ENCODE results near the gene DHX8.

DHX8 gene

DNA sequence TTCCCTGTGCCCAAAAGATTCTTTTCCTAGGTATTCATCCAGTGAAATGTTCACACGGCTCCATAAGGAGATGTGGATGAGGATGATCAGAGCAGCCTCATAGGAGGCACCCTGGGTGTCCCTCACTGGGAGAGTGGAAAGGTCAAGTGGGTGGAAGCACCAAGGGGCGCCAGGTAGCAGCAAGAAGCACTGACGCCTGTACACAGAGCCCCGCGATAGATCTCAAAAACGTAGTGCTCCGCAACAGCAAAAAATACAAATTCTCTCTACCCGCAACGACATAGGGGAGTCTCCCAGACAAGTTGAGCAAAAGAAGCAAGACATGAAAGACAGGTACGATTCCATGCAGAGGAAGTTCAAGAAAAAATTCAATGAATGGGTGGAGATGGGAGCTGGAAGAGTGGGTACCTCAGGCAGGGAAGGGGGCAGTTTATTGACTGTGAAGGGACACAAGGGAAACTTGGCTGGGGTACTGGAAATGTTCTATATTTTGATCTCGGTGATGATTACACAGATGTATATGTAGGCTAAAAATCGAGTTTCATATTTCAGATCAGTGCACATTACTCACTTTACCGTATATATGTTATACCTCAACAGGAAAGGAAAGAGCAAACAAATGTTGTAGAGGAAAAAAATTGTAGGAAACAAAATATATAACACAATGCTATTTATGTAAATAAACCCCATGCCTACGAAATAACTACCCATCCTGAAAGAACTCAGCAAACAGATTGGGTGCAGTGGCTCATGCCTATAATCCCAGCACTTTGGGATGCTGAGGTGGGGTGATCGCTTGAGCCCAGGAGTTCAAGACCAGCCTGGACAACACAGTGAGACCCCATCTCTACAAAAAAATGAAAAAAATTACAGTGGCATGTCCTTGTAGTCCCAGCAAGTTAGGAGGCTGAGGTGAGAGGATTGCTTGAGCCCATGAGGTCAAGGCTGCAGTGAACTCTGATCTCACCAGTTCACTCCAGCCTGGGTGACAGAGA is 80.1 kb downstream of the DHX8 start:
- Histone ChIP-seq H3K4me1 (ENCODE audit: control insufficient read depth in 5 of 5, insufficient read depth in 5 of 5, low read length in 5 of 5) (peaks cover 6 to 22% (median 20%) of the 10 kb centered on the region in 5 donors), H3K27ac (ENCODE audit: low read depth, low read length) (no peak overlapping the region), H3K27me3 (ENCODE audit: control insufficient read depth in 5 of 5, insufficient read depth in 4 of 5, low read length in 5 of 5) (peaks cover 0 to 27% (median 11%) of the 10 kb centered on the region in 5 donors), H3K9me3 (ENCODE audit: control insufficient read depth in 5 of 5, low read length in 5 of 5) (no peaks in the 10 kb centered on the region), H3K36me3 (ENCODE audit: control insufficient read depth in 5 of 5, insufficient read depth in 5 of 5, low read length in 5 of 5) (no peaks in the 10 kb centered on the region), H3K4me3 (ENCODE audit: low read depth in 1 of 5, low read length in 5 of 5) (no peak overlapping the region), H3K9ac (ENCODE audit: low read length in 5 of 5) (no peak overlapping the region)

DNA sequence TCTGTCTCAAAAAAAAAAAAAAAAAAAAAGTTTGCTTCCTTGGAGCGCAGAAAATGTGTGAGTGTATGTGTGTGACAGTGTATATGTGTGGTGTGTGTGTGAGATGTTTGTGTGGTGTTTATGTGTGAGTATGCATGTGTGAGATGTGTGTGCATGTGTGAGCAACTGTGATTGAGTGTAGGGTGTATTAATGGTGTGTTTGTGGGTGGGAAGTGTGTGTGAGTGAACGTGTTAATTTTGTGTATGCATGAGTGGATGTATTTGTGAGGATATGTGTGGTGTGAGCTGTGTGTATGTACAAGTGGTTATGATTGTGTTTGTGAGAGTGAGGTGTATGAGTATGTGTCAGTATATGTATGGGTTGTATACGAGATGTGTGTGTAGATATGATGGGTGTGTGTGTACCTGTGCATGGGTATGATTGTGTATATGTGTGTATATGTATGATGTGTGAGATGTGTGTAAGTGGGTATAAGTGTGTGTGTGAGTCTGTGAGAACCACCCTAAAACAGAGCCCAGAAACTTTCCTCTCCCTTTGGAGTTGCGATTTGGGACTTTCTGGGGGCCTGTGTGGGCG is 84.8 kb downstream of the DHX8 start:
- Histone ChIP-seq H3K27me3 (ENCODE audit: control insufficient read depth in 5 of 5, insufficient read depth in 4 of 5, low read length in 5 of 5) (peaks cover 0 to 12% (median 4%) of the 10 kb centered on the region in 5 donors), H3K9me3 (ENCODE audit: control insufficient read depth in 5 of 5, low read length in 5 of 5) (no peaks in the 10 kb centered on the region), H3K36me3 (ENCODE audit: control insufficient read depth in 5 of 5, insufficient read depth in 5 of 5, low read length in 5 of 5) (no peaks in the 10 kb centered on the region), H3K27ac (ENCODE audit: low read depth, low read length) (no peak overlapping the region), H3K4me1 (ENCODE audit: control insufficient read depth in 5 of 5, insufficient read depth in 5 of 5, low read length in 5 of 5) (no peaks in the 10 kb centered on the region), H3K9ac (ENCODE audit: low read length in 5 of 5) (no peak overlapping the region), H3K4me3 (ENCODE audit: low read depth in 1 of 5, low read length in 5 of 5) (no peak overlapping the region)

DNA sequence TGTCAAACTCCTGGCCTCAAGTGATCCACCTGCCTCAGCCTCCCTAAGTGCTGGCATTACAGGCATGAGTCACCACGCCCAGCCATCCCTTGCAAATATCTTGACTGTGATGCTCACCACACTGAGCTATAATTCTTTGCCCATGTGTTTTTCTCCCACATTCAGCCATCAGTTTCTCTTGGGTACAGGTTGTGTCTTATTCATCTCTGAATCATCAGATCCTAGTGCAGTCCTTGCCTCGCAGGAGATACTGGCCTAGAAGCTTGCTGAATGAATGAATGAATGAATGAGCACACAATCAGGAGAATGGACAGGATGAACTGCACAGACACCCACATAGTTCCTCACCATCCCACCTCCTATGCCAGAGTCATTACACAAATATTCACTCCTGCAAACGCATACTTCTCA is 86.7 kb downstream of the DHX8 start:
- H3K4me3 ChIP-seq (ENCODE audit: low read depth in 1 of 5, low read length in 5 of 5) = no peak overlapping the region
- no peak overlapping the region for H3K27ac ChIP-seq (ENCODE audit: low read depth, low read length)
- no peaks in the 10 kb centered on the region for H3K4me1 ChIP-seq (ENCODE audit: control insufficient read depth in 5 of 5, insufficient read depth in 5 of 5, low read length in 5 of 5)
- H3K9ac ChIP-seq (ENCODE audit: low read length in 5 of 5) = no peak overlapping the region
- H3K36me3 ChIP-seq (ENCODE audit: control insufficient read depth in 5 of 5, insufficient read depth in 5 of 5, low read length in 5 of 5) = no peaks in the 10 kb centered on the region
- H3K27me3 ChIP-seq (ENCODE audit: control insufficient read depth in 5 of 5, insufficient read depth in 4 of 5, low read length in 5 of 5) = no peaks in the 10 kb centered on the region
- H3K9me3 ChIP-seq (ENCODE audit: control insufficient read depth in 5 of 5, low read length in 5 of 5) = no peaks in the 10 kb centered on the region

DNA sequence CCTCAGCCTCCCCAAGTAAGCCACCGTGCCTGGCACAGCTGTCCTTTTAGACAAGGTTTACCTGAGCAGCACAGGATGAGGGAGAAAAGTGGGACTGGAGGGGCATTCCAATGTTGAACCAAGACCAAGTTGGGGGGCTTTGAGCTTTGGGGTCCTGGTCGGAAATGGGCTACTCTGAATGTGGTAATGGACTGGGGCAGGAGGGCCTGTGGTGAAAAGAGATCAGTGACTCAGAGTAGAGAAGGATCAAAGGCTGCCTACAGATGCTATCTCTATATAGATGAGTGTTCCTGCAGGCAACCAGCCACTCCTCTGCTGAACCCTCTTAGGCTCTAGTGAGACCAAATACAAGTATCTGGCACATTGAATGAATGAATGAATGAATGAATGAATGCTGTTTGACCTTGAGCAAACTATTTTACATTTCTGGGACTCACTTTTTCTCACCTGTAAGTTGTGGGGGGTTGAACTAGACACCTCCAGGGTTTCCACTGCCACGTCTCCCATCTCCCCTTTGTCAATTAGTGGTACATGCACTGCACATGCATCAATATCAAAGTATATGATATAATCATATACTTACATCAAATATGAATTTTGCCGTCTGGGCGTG is 88.7 kb downstream of the DHX8 start:
- H3K36me3 ChIP-seq (ENCODE audit: control insufficient read depth in 5 of 5, insufficient read depth in 5 of 5, low read length in 5 of 5) = no peaks in the 10 kb centered on the region
- no peak overlapping the region for H3K9ac ChIP-seq (ENCODE audit: low read length in 5 of 5)
- no peak overlapping the region for H3K27ac ChIP-seq (ENCODE audit: low read depth, low read length)
- no peak overlapping the region for H3K4me3 ChIP-seq (ENCODE audit: low read depth in 1 of 5, low read length in 5 of 5)
- no peaks in the 10 kb centered on the region for H3K9me3 ChIP-seq (ENCODE audit: control insufficient read depth in 5 of 5, low read length in 5 of 5)
- no peaks in the 10 kb centered on the region for H3K27me3 ChIP-seq (ENCODE audit: control insufficient read depth in 5 of 5, insufficient read depth in 4 of 5, low read length in 5 of 5)
- H3K4me1 ChIP-seq (ENCODE audit: control insufficient read depth in 5 of 5, insufficient read depth in 5 of 5, low read length in 5 of 5) = peaks cover 0 to 11% (median 6%) of the 10 kb centered on the region in 5 donors

DNA sequence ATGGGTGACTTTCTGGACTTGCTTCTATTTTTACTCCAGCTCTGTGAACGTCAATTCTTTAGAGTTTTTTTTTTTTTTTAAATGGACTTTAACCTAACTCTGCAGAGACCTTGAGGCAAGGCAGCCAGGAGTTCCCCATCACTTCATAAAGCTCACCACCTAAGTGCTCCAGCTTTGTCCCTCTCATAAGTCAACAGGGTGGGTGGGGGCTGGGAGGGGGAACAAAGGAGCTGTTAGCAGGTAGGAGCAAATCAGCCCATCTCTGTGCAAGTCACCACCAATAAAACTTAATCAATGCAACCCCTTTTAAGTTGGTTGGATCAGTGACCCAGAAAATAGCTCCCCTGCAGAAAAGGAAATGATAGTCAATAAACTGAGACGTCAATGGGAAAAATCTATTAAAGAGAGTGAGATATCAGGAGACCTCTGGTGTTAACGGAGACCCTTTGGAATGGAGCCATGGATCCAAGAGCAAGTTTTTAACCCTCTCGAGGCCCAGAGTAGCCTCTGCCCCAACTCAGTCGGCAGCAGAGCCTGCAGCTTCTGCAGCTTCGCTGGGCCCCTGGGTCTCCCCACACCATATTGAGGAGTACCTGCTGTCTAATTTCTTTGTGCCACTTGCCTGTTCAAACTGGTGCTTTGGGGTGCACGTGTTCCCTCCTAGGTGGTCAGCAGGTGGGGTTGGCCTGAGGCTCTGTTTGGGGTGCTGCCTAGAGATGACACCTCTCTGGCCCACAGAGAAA is 90.0 kb downstream of the DHX8 start:
- Histone ChIP-seq H3K4me1 (ENCODE audit: control insufficient read depth in 5 of 5, insufficient read depth in 5 of 5, low read length in 5 of 5) (peaks cover 0 to 24% (median 10%) of the 10 kb centered on the region in 5 donors), H3K9ac (ENCODE audit: low read length in 5 of 5) (no peak overlapping the region), H3K9me3 (ENCODE audit: control insufficient read depth in 5 of 5, low read length in 5 of 5) (no peaks in the 10 kb centered on the region), H3K4me3 (ENCODE audit: low read depth in 1 of 5, low read length in 5 of 5) (no peak overlapping the region), H3K27me3 (ENCODE audit: control insufficient read depth in 5 of 5, insufficient read depth in 4 of 5, low read length in 5 of 5) (peaks cover 0 to 1% (median 0%) of the 10 kb centered on the region in 5 donors), H3K27ac (ENCODE audit: low read depth, low read length) (no peak overlapping the region), H3K36me3 (ENCODE audit: control insufficient read depth in 5 of 5, insufficient read depth in 5 of 5, low read length in 5 of 5) (no peaks in the 10 kb centered on the region)

DNA sequence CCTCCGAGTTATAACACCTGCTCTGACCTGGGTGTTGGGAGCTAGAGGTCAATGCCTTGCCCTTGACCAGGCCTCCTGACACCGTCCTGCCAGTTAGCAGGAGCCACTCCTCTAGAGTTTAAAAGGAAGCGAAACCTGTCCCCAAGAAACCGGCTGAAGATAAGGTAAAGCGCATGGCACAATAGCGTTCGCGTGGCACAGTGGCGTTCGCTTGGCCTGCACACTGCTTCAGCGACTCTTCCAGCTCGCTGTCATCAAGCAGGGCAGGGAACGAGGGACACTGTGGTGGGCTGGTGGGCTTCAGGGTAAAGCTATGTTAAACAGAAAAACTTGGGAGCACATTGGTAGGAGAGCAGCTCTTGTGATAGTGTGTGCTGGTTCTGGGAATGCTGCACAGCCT is 90.6 kb downstream of the DHX8 start:
- no peak overlapping the region for H3K4me3 ChIP-seq (ENCODE audit: low read depth in 1 of 5, low read length in 5 of 5)
- H3K9me3 ChIP-seq (ENCODE audit: control insufficient read depth in 5 of 5, low read length in 5 of 5) = no peaks in the 10 kb centered on the region
- H3K9ac ChIP-seq (ENCODE audit: low read length in 5 of 5) = no peak overlapping the region
- no peak overlapping the region for H3K27ac ChIP-seq (ENCODE audit: low read depth, low read length)
- H3K4me1 ChIP-seq (ENCODE audit: control insufficient read depth in 5 of 5, insufficient read depth in 5 of 5, low read length in 5 of 5) = peaks cover 4 to 30% (median 16%) of the 10 kb centered on the region in 5 donors
- H3K27me3 ChIP-seq (ENCODE audit: control insufficient read depth in 5 of 5, insufficient read depth in 4 of 5, low read length in 5 of 5) = peaks cover 0 to 6% (median 0%) of the 10 kb centered on the region in 5 donors
- no peaks in the 10 kb centered on the region for H3K36me3 ChIP-seq (ENCODE audit: control insufficient read depth in 5 of 5, insufficient read depth in 5 of 5, low read length in 5 of 5)

DNA sequence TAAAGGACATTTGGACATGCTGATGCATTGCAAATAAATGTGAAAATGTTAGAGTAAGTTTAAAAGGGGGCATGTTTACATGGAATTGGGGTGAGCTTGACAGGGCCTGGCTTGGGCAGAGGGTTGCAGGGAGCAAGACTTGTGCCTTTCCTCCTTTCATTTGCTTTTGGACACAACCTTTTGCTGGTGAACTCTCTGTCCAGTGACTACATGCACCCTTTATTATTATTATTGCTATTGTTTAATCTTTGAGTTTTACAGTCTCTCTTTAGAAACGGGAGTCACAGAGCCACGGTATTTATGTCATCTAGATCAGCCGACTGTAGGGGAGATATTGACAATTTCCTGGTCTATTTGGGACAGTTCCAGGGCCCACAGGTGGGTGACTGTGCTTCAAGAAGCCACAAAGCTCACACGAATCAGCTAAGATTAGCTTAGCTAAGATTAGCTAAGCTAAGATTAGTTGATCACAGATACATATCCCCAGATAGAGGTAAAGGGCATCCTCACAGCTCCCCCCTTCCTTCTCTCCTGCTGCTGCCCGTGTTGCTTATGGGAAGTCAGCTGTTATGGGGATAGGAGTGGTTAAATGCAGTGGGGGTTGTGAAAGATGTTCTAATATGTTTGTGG is 91.2 kb downstream of the DHX8 start:
- Histone ChIP-seq H3K9ac (ENCODE audit: low read length in 5 of 5) (no peak overlapping the region), H3K9me3 (ENCODE audit: control insufficient read depth in 5 of 5, low read length in 5 of 5) (no peaks in the 10 kb centered on the region), H3K27me3 (ENCODE audit: control insufficient read depth in 5 of 5, insufficient read depth in 4 of 5, low read length in 5 of 5) (peaks cover 0 to 6% (median 0%) of the 10 kb centered on the region in 5 donors), H3K4me1 (ENCODE audit: control insufficient read depth in 5 of 5, insufficient read depth in 5 of 5, low read length in 5 of 5) (peaks cover 5 to 36% (median 20%) of the 10 kb centered on the region in 5 donors), H3K36me3 (ENCODE audit: control insufficient read depth in 5 of 5, insufficient read depth in 5 of 5, low read length in 5 of 5) (no peaks in the 10 kb centered on the region), H3K27ac (ENCODE audit: low read depth, low read length) (no peak overlapping the region), H3K4me3 (ENCODE audit: low read depth in 1 of 5, low read length in 5 of 5) (no peak overlapping the region)
